DMS114 treated with DMSO at 0.1 percent for 48 hours (cell line): ENCODE data around the gene MAP7D2.

Experiments used
- DNase-seq: peaks from one replicate; lab custom pipeline; 2025; ENCODE audit not compliant: unreplicated experiment; lab: John Stamatoyannopoulos, UW

MAP7D2 gene

DNA sequence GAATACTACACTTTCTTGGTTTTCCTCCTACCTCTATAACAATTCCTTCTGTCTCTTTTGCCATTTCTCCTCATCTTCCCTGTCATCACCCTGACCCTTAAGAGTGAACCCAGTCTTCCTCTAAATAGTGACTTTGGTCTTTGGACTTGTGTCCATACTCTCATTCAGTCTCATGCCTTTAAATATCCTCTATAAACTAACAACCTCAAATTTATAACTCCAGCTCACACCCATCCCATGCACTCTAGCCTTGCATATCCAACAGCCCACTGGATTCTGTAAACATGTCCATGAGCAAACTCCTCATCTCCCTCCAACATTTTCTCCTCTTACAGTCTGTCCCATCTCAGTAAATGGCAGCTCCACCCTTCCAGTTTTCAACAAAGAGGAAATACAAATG, 140.9 kb downstream of the MAP7D2 start:
- DNase-seq, result no peak

DNA sequence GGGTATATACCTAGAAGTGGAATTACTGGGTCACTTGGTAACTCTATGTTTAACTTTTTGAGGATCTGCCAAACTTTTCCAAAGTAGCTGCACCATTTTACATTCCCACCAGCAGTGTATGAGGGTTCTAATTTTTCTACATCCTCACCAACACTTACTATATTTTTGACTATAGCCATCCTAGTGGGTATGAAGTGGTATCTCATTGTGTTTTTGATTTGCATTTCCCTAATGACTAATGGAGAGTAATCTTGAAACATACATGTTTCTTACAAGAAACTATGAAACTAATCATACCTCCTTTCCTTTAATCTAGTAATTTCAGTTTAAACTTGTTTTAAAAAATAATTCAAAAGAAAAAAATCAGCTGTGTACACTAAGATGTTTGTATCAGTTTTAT, 143.7 kb downstream of the MAP7D2 start:
- no peak for DNase-seq

DNA sequence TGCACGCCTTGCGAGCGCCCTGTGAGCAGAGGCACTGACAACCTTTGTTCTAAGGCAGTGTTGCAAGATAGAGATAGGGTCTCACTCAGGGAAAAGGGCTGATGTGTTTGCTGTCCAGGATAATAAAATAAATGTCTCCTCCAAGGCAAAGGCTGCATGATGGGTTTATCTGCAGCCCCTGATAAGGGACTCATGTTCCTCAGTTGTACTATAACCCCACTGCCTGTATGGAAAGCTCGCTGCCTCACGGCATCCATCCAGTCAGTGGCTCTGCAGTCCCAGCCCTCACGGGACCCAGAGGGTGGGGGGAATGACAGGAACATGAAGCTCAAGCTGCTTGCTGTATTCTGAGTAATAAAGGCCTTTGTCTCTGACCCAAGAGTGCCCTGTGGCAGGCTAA, 148.4 kb downstream of the MAP7D2 start:
- DNase-seq, result no peak

DNA sequence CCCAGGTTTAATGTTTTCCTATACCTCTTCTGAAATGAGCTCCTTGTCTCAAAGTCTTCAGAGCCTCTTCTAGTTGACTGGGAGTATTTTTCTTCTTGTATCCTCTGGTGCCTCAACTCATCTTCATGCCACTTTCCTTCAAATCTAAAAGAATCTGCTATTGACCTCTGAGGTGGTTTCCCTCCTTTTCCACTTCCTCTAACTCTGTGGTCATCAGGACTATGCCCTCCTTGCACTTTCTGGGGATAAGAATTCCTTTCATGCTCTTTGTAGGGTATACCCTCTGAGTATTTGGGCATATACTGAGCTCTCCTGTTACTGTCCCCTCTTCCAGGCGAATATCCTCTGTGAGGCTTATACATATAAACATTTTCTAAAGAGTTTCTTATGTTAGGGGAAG, 150.7 kb downstream of the MAP7D2 start:
- no peak for DNase-seq

DNA sequence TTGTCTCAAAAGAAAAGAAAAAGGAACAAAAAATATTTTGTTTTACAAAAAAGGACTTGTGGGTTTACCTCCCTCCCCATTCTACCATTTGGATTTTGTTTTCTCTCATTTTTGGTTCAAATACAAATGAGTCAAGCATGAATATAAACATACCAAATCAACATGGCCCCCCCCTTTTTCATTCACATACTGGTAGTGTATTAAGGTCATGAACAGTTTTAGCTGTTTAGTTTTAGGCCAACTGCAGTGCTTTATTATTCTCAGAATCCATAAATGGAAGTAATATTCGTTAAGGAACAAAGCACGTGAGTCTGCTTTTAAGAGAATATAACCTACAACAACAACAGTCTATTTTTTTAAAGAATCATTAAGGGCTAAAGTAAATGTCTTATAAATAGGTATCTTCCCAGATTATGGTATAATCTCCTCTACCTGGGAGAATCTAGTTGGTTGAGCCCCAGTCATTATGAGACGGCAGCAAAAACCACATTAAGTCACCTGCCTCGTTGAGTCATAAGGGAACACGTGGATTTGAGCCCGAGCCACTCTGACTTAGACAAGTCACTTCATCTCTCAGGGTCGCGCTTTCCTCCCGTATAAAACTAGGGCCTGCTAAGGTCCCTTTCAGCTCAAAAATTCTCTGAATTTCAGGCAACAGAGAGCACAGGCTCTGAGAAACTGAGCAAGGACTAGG, 152.5 kb downstream of the MAP7D2 start:
- no peak for DNase-seq

DNA sequence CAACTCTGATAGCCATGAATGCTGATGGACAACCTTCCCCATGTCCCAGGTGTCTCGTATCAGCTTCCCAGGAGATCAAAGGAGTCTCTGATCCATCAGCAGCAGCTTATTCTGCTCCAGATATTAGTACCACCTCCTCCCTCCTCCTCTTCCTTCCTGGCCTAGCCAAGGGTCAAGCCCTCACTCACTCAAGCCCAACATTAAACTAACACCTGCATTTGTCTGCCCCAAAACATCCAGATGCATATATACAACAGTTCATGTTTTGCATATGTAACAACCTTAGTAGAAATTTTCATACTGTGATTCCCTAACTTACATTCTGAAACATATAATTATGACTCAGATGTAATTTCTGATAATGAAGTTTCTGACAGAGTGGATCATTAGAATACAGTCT, 155.8 kb downstream of the MAP7D2 start:
- DNase-seq, result no peak

DNA sequence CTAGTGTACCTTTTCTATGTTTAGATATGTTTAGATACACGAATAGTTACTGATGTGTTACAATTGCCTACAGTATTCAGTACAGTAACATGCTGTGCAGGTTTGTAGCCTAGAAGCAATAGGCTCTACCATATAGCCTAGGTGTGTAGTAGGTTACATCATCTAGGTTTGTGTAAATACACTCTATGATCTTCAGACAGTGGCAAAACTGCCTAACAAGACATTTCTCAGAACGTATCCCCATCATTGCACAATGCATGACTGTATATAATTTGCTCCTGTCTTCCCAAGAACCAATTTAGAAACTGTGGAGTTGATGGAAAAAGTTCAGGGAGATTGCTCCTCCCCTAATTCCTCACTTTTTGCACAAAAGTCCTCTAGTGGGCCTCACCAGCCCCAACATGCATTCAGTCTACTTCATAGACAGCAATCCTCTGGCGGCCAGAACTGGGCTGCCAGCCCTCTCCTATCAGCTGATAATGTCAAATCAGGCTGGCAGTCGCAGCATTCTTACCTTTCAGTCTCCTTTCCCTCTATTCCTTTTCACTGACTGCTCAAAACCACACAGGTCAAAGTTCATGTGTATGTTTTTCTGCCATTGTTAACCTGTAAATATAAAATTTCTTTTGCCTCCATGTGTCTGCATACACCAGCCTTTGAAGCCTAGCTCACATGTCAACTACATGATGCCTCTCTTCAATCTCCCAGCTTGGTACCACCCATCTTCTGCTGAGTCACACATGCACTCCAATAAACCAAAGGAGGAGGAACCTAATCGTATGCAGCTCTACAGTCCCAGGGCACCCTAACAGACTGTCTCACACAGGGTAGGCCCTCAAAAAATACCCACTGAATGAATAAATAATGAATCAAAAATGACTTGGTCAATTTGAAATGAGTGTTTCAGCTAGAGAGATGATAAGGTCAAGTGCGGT, 157.9 kb downstream of the MAP7D2 start:
- no peak for DNase-seq

DNA sequence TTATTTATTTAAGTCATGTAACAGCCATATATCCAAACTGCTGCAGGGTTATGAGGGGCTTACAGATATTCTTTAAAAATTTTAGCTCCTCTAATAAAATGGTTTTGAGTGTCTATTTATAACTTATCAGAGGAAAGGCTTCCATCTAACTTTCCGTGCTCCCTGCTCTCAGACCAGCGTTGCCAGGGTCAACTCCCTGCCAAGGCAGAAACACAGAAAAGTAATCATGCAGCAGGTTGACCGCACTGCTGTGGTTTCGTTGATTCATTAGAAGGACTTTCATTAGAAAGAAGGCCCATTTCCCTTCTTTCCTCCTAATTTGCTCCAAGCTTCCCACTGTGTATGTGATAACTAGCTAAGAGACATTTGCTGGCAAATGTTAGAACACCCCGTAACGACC, 159.8 kb downstream of the MAP7D2 start:
- DNase-seq, result no peak
